Suprapubic skin (tissue), 3 donors: ENCODE results near the gene SLC6A4.

Experiments
- CTCF ChIP-seq, 2 donors: fragments of 200-600 bp in 1 of 2; fragments of 450-650 bp in 1 of 2; sonication (generic) in 1 of 2; IDR thresholded peaks; one replicate each; pipeline ENCODE4 v1.5.1; 2016 to 2019; ENCODE audit warnings: antibody characterized with exemption in 2 of 2, mild to moderate bottlenecking in 1 of 2, moderate library complexity in 1 of 2
- EP300 ChIP-seq: sonication (generic); formaldehyde crosslinking; IDR thresholded peaks from one replicate; pipeline ENCODE4 v1.6.1; 2017; ENCODE audit warnings: antibody characterized with exemption
- POLR2A ChIP-seq, 2 donors: fragments of 450-650 bp; IDR thresholded peaks; one replicate each; pipeline ENCODE4 v1.6.1; 2017; ENCODE audit warnings: antibody characterized with exemption in 2 of 2, mild to moderate bottlenecking in 2 of 2, moderate library complexity in 2 of 2

- TF ChIP-seq CTCF (IDR thresholded peaks at IDR 0.05) (no peak), POLR2A (IDR thresholded peaks at IDR 0.05) (no peak), EP300 (no peak)
Measured at GRCh38 chr17:30274887-30275286, 39.4 kb upstream of the SLC6A4 start.
